ENCODE data around the gene STAB2. TPM values are rescaled to one million over a fixed set of nuclear protein-coding genes. Genes with fewer than 3 reads are reported as not detected.
A peak's percentile ranks its signal among the peaks of the same experiment; 100 is the strongest.

Gene STAB2
- total RNA-seq, 1 experiment from 2014 or later: not detected

DNA sequence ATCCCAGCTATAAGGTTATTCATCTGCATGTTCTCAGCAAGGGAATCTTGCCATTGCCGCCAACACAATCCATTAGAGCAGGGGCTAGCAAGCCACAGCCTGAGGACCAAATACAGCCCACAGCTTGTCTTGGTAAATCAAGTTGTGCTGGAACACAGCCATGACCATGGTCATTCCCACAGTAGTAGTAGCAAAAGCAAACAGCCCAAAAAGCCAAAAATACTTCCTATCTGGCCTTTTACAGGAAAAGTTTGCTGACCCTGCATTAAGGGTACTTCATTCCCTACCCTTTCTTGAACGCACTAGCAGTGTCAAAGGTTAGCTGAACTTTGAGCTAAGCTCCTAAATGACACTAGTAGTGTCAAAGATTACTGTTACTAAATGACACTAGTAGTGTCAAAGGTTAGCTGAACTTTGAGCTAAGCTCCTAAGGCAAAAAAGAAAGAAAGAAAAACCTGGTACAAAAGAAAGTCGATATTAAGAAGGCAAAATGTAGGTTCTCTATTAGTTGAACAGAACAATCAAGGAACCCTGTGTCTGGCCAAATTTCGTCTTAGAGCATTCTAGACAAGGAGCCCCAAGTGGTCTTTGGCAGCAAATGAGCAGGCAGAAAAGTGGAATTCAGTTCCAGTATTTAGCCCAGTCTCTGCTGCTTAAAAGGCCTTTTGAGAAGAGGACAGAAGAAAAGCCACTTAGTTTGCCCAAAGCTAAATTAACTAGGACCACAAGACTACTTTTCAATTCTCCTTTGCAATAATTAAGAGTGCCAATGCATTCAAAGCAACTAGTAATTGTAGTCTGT is 186.2 kb downstream of the STAB2 start:
- Mint-ChIP-seq H3K36me3 (ENCODE audit: insufficient read depth, unreplicated experiment) (peaks cover 50% of the 10 kb centered on the region), H3K9me3 (ENCODE audit: unreplicated experiment) (no peaks in the 10 kb centered on the region), H3K4me1 (ENCODE audit: insufficient read depth, unreplicated experiment) (no peaks in the 10 kb centered on the region), H3K27ac (ENCODE audit: low read depth, unreplicated experiment) (no peak overlapping the region), H3K4me3 (ENCODE audit: unreplicated experiment) (no peak overlapping the region), H3K27me3 (ENCODE audit: insufficient read depth, unreplicated experiment) (no peaks in the 10 kb centered on the region)
- intact Hi-C loops (cut with micrococcal nuclease): no loop called here
- POLR2A ChIA-PET: no interaction called here
- TF ChIP-seq, protein P1, sequence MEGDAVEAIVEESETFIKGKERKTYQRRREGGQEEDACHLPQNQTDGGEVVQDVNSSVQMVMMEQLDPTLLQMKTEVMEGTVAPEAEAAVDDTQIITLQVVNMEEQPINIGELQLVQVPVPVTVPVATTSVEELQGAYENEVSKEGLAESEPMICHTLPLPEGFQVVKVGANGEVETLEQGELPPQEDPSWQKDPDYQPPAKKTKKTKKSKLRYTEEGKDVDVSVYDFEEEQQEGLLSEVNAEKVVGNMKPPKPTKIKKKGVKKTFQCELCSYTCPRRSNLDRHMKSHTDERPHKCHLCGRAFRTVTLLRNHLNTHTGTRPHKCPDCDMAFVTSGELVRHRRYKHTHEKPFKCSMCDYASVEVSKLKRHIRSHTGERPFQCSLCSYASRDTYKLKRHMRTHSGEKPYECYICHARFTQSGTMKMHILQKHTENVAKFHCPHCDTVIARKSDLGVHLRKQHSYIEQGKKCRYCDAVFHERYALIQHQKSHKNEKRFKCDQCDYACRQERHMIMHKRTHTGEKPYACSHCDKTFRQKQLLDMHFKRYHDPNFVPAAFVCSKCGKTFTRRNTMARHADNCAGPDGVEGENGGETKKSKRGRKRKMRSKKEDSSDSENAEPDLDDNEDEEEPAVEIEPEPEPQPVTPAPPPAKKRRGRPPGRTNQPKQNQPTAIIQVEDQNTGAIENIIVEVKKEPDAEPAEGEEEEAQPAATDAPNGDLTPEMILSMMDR (IDR thresholded peaks at IDR 0.05; ENCODE audit: unreplicated experiment): no peak
- CTCF ChIA-PET: interaction anchor here (1.2 to 4.1 kb wide), 4 partner anchors 12 to 97 kb away, joined by 3 to 31 read pairs (median 5); no protein-coding TSS in a partner anchor
- BruUV-seq (replicated peaks): no TSS peak
- DNase-seq (ENCODE audit: unreplicated experiment): no peak

DNA sequence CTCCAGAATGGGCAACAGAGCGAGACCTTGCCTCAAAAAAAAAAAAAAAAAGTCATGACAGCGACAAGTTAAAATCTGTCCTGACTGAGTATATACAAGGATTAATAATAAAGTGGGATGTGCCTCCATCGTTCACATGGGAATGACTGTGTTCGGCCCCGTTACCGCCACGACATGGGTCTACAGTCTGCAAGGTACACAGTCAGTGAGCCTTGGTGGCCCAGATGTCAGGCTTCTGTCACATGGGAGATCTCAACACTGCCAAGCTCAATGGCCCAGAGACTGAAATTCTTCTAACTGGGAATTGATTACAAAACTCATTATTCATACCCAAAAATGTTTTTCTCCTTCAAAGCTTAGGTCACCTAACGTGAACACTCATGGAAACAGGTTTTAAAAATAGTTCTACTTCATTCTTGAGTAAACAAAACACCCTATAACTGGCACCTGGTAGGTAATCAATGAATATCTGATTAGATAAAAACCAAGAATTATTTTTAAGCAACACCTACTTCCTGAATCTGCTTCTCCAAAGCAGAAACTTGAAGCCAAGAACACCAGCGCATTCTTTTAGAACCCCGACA is 188.0 kb downstream of the STAB2 start:
- Mint-ChIP-seq H3K27ac (ENCODE audit: low read depth, unreplicated experiment) (no peak overlapping the region), H3K9me3 (ENCODE audit: unreplicated experiment) (no peaks in the 10 kb centered on the region), H3K4me3 (ENCODE audit: unreplicated experiment) (no peak overlapping the region), H3K36me3 (ENCODE audit: insufficient read depth, unreplicated experiment) (peaks cover 51% of the 10 kb centered on the region), H3K27me3 (ENCODE audit: insufficient read depth, unreplicated experiment) (no peaks in the 10 kb centered on the region), H3K4me1 (ENCODE audit: insufficient read depth, unreplicated experiment) (no peaks in the 10 kb centered on the region)
- TF ChIP-seq, protein P1 (IDR thresholded peaks at IDR 0.05; ENCODE audit: unreplicated experiment): no peak
- POLR2A ChIA-PET: no interaction called here
- DNase-seq (ENCODE audit: unreplicated experiment): no peak
- BruUV-seq (replicated peaks): TSS peak; percentile 3
- intact Hi-C loops (cut with micrococcal nuclease): no loop called here
- CTCF ChIA-PET: interaction anchor here (0.7 to 1.7 kb wide), 3 partner anchors 12 to 135 kb away, joined by 3 to 6 read pairs (median 4); no protein-coding TSS in a partner anchor

DNA sequence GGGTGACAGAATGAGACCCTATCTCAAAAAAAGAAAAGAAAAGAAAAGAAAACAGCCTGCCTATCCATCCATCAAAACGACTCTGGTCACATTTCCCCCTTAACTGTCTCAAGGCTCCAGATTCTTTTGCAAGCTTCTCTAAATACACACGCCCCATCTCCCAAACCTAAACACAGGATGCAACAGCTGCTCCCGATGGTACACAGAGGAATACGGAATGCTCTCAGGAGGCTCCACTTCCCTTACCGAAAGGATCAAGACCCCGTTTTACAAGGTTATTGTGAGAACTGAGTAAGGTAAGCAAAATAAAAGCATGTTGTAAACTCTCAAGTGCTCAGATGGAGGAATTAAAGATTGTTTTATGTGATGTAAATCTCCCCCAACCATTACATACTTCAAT is 191.7 kb downstream of the STAB2 start:
- no peaks in the 10 kb centered on the region for H3K27me3 Mint-ChIP-seq (ENCODE audit: insufficient read depth, unreplicated experiment)
- peaks cover 62% of the 10 kb centered on the region for H3K36me3 Mint-ChIP-seq (ENCODE audit: insufficient read depth, unreplicated experiment)
- H3K27ac Mint-ChIP-seq (ENCODE audit: low read depth, unreplicated experiment): no peak overlapping the region
- intact Hi-C loops (cut with micrococcal nuclease): no loop called here
- ChIA-PET CTCF (no interaction called here), POLR2A (no interaction called here)
- TF ChIP-seq, protein P1 (IDR thresholded peaks at IDR 0.05; ENCODE audit: unreplicated experiment): no peak
- BruUV-seq (replicated peaks): no TSS peak
- H3K4me1 Mint-ChIP-seq (ENCODE audit: insufficient read depth, unreplicated experiment): no peaks in the 10 kb centered on the region
- DNase-seq (ENCODE audit: unreplicated experiment): no peak
- H3K9me3 Mint-ChIP-seq (ENCODE audit: unreplicated experiment): no peaks in the 10 kb centered on the region
- no peak overlapping the region for H3K4me3 Mint-ChIP-seq (ENCODE audit: unreplicated experiment)

DNA sequence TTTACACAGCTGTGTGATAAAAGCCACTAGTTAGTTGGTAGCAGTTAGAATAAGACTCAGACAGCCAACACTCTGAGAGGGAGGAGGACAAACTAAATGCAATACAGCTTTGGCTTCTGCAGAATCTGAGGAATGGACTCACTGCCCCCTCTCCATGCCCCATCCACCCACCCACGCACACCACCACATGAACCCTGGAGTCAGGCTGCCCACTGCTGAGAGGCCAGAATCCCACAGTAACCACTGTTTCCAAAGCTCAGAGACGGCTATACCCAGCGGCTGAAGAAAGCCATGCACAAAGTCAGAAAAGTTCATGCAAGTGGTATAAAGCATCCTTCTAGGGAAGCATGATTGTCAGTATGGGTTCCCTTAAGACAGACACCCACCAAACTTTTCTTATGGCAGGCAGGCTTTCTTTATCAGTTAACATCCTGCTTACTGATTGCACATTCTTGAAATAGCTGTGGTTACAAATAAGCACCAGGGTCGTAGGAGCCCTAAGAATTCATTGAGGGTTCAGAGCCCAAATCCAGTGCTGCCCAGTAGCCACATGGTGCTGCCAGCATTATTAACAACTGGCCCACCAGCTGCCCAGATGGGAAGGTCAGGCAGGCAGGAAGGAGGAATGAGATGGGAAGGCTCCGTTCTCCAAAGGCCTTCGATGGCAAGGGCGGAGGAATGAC is 192.5 kb downstream of the STAB2 start:
- no peak for DNase-seq (ENCODE audit: unreplicated experiment)
- Mint-ChIP-seq H3K36me3 (ENCODE audit: insufficient read depth, unreplicated experiment) (peaks cover 58% of the 10 kb centered on the region), H3K27ac (ENCODE audit: low read depth, unreplicated experiment) (no peak overlapping the region), H3K9me3 (ENCODE audit: unreplicated experiment) (no peaks in the 10 kb centered on the region), H3K4me1 (ENCODE audit: insufficient read depth, unreplicated experiment) (no peaks in the 10 kb centered on the region), H3K27me3 (ENCODE audit: insufficient read depth, unreplicated experiment) (no peaks in the 10 kb centered on the region), H3K4me3 (ENCODE audit: unreplicated experiment) (no peak overlapping the region)
- POLR2A ChIA-PET: no interaction called here
- intact Hi-C loops (cut with micrococcal nuclease): no loop called here
- BruUV-seq (replicated peaks): no TSS peak
- TF ChIP-seq, protein P1 (IDR thresholded peaks at IDR 0.05; ENCODE audit: unreplicated experiment): no peak
- CTCF ChIA-PET: interaction anchor here (1.0 to 3.1 kb wide), 3 partner anchors 8 to 91 kb away, joined by 7 to 20 read pairs (median 8); no protein-coding TSS in a partner anchor
